H54 (cell line): ENCODE results near the gene TMEM220.

Experiments used
- DNase-seq: peaks from one replicate; pipeline ENCODE4 v3.0.0; 2011; ENCODE audit warnings: low spot score, mixed read lengths; ENCODE audit not compliant: insufficient read length
- FAIRE-seq: peaks from 3 replicates; lab custom pipeline; 2011; peaks lifted over from hg19 to GRCh38; lab: Jason Lieb, UNC
- POLR2A ChIP-seq: IDR thresholded peaks from 2 replicates; pipeline ENCODE4 v1.6.1; 2011; ENCODE audit warnings: low read depth, mild to moderate bottlenecking, low read length

The TMEM220 gene

DNA sequence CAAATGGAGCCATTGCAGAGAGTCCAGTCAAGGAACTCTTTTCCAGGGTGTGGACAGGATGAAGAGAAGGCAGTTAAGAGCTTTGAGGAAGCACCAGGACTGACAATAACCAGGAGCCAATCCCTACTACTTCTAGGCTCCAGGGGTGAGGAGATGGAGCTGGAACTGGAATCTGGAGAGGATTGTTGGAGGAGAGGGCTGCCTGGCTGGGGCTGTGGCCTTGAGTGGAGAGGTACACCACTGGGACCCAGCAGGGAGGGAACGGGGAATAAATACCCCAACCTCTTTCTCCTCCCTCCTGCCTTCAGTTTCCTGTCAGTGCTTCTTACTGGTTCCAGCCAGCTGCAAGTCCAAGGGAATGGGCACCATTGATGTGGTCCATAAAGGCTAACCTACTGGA, 32.2 kb upstream of the TMEM220 start:
- FAIRE-seq: no peak
- TF ChIP-seq POLR2A: no peak
- DNase-seq: no peak

- no peak for TF ChIP-seq POLR2A
- FAIRE-seq (no peak), DNase-seq (no peak)
Measured at GRCh38 chr17:10761281-10761680, 31.5 kb upstream of the TMEM220 start.

DNA sequence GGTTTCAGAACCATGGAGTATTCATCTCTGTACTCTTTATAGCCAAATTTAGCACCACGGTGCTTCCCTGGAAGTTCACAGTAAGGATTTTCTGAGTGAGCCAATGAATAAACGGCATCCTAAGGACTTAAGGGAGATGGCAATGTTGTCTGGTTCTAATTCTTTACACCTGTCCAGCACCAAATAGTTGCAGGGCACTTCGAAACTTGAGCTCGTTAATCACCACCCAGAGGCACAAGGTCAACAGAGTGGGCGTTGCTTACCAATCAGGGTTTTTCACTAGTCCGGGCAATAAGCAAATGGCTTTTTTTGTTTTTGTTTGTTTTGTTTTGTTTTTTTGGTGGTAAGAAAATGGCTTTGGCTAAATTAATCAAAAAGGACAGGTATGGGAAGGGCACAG, 28.2 kb upstream of the TMEM220 start:
- no peak for FAIRE-seq
- TF ChIP-seq POLR2A: no peak
- no peak for DNase-seq

GRCh38 chr17:10757647-10758046, 27.8 kb upstream of the TMEM220 start:
- DNase-seq (no peak), FAIRE-seq (no peak)
- TF ChIP-seq POLR2A: no peak

DNA sequence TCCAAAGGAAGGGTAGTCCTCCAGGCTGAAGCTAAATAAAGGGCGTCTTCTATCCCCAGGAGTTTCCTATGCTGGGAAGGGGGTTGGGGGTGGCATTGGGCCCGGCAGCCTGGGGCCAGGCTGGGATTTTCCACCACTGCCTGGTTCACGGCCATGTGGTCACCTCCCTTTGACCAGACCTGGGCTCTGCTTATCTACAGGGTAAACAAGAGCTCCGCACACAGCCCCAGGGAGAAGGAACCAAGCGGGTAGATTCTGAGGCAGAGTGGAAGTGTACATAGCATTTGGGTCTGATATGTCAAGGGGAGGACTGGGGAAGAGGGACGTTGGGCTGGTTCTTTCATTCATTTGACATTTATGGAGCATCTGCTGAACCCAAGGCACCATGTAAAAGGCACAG, 27.2 kb upstream of the TMEM220 start:
- FAIRE-seq: no peak
- no peak for DNase-seq
- TF ChIP-seq POLR2A: no peak

- TF ChIP-seq POLR2A: no peak
- FAIRE-seq (no peak), DNase-seq (no peak)
Measured at GRCh38 chr17:10756619-10757018, 26.8 kb upstream of the TMEM220 start.

DNA sequence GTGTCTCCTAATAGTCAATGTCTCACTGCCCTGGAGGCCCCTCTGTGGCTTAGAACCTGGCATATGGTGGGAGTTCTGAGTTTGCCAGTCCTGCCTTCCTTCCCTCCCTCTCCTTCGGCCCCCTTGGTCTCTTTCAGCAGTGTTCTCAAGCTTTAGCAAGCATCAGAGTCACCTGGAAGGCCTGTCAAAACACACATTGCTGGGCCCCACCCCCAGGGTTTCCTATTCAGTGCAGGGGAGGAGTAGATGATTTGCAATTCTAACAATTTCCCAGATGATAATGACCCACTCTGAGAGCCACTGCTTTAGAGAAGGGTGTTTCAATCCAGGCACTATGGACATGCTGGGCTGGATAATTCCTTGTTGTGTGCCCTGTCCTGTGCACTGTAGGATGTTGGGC, 26.4 kb upstream of the TMEM220 start:
- no peak for TF ChIP-seq POLR2A

DNA sequence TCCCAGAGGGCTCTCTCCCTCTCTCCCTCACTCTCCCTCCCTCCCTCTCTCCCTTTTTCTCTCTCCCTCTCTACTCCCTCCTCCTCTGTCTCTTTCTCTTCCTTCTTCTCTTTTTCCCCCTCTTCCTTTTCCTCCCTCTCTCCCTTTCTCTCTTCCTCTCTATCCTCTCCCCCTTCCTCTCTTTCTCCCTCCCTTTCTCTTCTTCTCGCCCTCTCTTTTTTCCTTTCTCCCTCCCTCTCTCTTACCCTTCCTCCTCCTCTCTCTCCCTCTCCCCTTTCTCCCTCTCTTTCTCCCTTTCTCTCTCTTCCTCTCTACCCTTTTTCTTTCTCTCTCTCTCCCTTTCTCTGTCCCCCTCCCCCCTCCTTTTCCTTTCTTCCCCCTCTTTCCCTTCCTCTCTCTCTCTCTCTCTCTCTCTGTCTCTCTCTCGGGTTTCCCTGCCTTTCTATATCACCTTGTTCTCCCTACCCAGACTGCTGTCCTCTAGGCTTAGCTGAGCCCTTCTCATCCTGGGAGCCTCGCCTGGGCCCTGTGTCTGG, 25.8 kb upstream of the TMEM220 start:
- FAIRE-seq (no peak), DNase-seq (no peak)
- no peak for TF ChIP-seq POLR2A

More for the DNA sequence above, 26.4 kb upstream of the TMEM220 start:
- DNase-seq (no peak), FAIRE-seq (no peak)

GRCh38 chr17:10754861-10755591, 25.2 kb upstream of the TMEM220 start:
- FAIRE-seq (no peak), DNase-seq (no peak)
- TF ChIP-seq POLR2A: no peak

GRCh38 chr17:10754109-10754508, 24.3 kb upstream of the TMEM220 start:
- DNase-seq (peak; percentile 35), FAIRE-seq (no peak)
- no peak for TF ChIP-seq POLR2A

GRCh38 chr17:10752696-10753095, 22.9 kb upstream of the TMEM220 start:
- DNase-seq (no peak), FAIRE-seq (no peak)
- TF ChIP-seq POLR2A: no peak

- FAIRE-seq (no peak), DNase-seq (no peak)
- TF ChIP-seq POLR2A: no peak
Measured at GRCh38 chr17:10751563-10751962, 21.7 kb upstream of the TMEM220 start.

- TF ChIP-seq POLR2A: no peak
- no peak for DNase-seq
- no peak for FAIRE-seq
Measured at GRCh38 chr17:10750210-10750609, 20.4 kb upstream of the TMEM220 start.

DNA sequence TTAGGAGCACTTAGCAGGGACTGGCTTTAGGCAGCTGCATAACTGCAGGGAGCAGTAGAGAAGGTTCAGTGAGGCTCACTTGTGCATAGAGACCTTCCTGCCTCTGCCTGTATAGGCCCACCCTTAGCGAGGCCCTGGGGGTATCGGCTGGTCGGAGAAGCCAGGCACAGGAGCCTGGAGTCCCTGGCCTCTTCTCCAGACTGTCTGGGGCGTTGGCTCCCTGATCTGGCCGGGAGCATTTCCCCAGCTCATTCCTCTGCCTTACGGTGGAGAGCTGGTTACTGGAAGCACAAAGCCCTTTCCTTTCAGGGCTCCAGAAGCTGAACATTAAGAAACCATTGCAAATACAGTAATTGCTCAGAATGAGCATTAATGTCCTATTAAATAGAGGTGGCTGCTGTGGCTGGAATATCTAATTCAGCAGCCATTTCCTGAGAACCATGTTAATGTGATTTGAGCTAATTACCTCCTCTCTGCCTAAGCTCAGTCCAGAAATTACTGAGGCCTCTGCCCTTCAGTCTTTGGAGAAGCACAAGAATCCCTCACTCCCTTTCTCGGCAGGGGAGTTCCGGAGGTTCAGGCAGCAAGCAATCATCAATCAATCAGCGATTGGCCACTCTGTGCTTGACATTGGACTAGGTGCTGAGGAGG, 18.8 kb upstream of the TMEM220 start:
- TF ChIP-seq POLR2A: no peak
- no peak for DNase-seq
- no peak for FAIRE-seq

DNA sequence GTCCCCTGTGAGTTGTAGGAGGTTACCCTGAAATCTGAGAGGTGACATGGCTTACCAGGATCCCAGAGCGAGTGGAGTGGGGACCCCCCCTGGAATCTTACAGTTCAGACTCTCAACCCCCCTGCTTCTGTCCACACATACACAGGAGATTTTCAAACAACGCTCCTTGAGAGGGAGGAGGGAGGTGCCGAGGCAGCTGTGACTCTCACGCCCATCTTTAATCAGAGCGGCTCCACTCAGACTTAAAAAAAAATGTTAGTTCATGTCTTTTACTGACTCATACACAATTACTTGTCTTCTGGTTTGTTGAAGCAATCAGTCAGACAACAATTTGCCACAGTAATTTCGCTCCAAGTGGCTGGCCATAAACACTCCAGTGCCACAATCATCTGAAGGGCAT, 15.4 kb upstream of the TMEM220 start:
- TF ChIP-seq POLR2A: no peak
- FAIRE-seq (no peak), DNase-seq (no peak)

- DNase-seq (no peak), FAIRE-seq (no peak)
- no peak for TF ChIP-seq POLR2A
Measured at GRCh38 chr17:10744501-10745000, 14.7 kb upstream of the TMEM220 start.
